Activated CD4-positive, alpha-beta T cell treated with anti-CD3 and anti-CD28 coated beads for 36 hours (primary cell): ENCODE measurements around the gene FAM20C. TPM values are rescaled to one million over a fixed set of nuclear protein-coding genes. Genes with fewer than 3 reads are reported as not detected.

ENCODE experiments used
- ATAC-seq: fragments of 200-7000 bp; cut with Tn5 transposase; one replicate; pipeline ENCODE4 v1.10.0; 2021; ENCODE audit warnings: mild to moderate bottlenecking, moderate library complexity
- CTCF ChIA-PET: fragments of 350-600 bp; sonication (Branson Sonifier 250); formaldehyde crosslinking; loops from one replicate; lab custom pipeline; 2021; ENCODE audit warnings: antibody characterized with exemption; lab: Charles Lee
- POLR2A ChIA-PET: fragments of 350-600 bp; sonication (Branson Sonifier 250); formaldehyde crosslinking; loops from one replicate; lab custom pipeline; 2021; ENCODE audit warnings: antibody characterized with exemption, inconsistent platforms; lab: Charles Lee
- DNase-seq: peaks from one replicate; pipeline ENCODE4 v3.0.0-alpha.2; 2020
- H3K27ac Mint-ChIP-seq: one replicate; pipeline ENCODE4 v1.8.0; 2021; ENCODE audit warnings: mixed read lengths
- H3K27me3 Mint-ChIP-seq: one replicate; pipeline ENCODE4 v1.8.0; 2021; ENCODE audit warnings: mixed read lengths
- H3K36me3 Mint-ChIP-seq: one replicate; pipeline ENCODE4 v1.8.0; 2021; ENCODE audit warnings: low read depth, mixed read lengths
- H3K4me1 Mint-ChIP-seq: one replicate; pipeline ENCODE4 v1.8.0; 2021; ENCODE audit warnings: mixed read lengths
- H3K4me3 Mint-ChIP-seq: one replicate; pipeline ENCODE4 v1.8.0; 2021; ENCODE audit warnings: mild to moderate bottlenecking, moderate library complexity, mixed read lengths
- H3K9me3 Mint-ChIP-seq: one replicate; pipeline ENCODE4 v1.8.0; 2021; ENCODE audit warnings: low read depth, mixed read lengths
- intact Hi-C, 2 experiments: fragments of 100-400 bp; cut with DNase I in 1 of 2; cut with micrococcal nuclease in 1 of 2; formaldehyde crosslinking; loops; one replicate each; pipeline versions ENCODE4 v1.14.2 to v1.15.1; 2022 to 2024; cut with DNase I, micrococcal nuclease
- total RNA-seq, 2 experiments: library from RNA; stranded (reverse); gene quantifications; one replicate each; pipeline ENCODE4 v1.2.3, GENCODE V29; 2021

Gene FAM20C
- total RNA-seq, 2 experiments from 2014 or later, result 0.21 to 0.59 TPM

DNA sequence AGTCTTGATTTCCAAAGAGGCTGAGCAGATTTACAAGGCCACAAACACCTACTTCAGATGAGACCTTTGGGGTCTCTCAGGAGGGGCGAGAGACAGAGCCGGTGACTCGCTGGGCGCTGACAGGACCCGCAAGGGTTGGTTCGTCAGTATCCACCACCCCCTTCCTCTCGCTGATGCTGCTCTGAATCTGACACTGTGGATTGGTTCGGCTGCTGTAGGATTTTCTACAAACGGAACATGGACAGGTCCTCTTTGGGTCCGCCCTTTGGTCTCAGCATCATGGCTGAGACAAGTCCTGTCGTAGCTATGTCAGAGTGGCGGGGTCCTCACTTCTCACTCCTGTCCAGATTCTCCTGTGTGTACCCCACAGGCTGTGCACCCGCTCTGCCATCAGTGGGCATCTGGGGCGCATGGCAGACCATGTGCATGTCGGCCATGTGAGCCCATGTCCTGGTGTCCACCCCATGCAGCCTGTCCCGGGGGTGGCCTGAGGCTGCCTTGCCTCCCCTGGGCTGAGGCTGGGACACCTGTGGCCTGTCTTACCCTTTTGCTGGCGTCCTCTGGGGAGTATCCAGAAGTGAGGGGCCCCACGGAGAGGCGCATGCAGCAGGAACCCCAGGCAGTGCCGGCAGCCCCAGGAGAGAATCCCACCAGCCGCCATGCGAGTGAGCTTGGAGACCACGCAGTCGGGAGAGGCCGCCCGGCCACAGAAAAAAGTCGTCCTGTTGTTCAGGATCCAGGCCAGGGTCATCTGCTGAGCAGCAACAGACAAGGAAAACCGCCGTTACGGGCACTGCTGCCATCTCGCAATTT is 21.6 kb upstream of the FAM20C start:
- H3K4me3 Mint-ChIP-seq, result no peak overlapping the region
- DNase-seq (no peak), ATAC-seq (no peak)
- no peak overlapping the region for H3K27ac Mint-ChIP-seq
- H3K36me3 Mint-ChIP-seq, result no peaks in the 10 kb centered on the region
- POLR2A ChIA-PET, result no interaction called here
- no peaks in the 10 kb centered on the region for H3K9me3 Mint-ChIP-seq
- intact Hi-C loops, result no loop called here
- no peaks in the 10 kb centered on the region for H3K4me1 Mint-ChIP-seq
- CTCF ChIA-PET, result no interaction called here
- H3K27me3 Mint-ChIP-seq, result peaks cover 9% of the 10 kb centered on the region

DNA sequence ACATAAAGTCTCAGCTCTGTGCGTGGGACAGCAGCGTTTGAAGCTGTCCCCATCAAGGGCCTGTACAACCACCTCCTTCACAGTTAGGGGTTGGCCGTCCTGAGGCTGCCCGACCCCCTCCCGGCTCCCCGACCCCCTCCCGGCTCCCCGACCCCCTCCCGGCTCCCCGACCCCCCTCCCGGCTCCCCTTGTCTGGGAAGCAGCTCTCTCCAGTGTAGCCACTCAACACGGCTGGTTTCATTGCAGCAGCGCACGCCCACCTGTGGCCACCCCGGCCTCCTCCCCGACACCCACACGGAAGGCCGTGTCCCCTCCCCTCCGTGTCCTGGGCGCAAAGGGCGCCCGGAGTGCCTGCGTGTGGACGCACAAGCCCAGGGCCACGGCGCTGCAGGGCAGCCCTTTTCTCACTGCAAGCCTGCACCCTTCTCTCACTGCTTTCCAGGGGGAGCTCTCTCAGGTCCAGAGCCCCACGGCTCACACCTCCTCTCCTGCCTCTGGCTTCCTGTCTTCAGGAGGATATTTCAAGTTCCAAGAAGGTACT is 20.9 kb upstream of the FAM20C start:
- CTCF ChIA-PET, result no interaction called here
- H3K27ac Mint-ChIP-seq, result no peak overlapping the region
- peaks cover 5% of the 10 kb centered on the region for H3K27me3 Mint-ChIP-seq
- H3K4me1 Mint-ChIP-seq, result no peaks in the 10 kb centered on the region
- H3K4me3 Mint-ChIP-seq, result no peak overlapping the region
- no peak for ATAC-seq
- POLR2A ChIA-PET, result no interaction called here
- intact Hi-C loops, result no loop called here
- DNase-seq, result no peak
- H3K36me3 Mint-ChIP-seq, result no peaks in the 10 kb centered on the region
- no peaks in the 10 kb centered on the region for H3K9me3 Mint-ChIP-seq

DNA sequence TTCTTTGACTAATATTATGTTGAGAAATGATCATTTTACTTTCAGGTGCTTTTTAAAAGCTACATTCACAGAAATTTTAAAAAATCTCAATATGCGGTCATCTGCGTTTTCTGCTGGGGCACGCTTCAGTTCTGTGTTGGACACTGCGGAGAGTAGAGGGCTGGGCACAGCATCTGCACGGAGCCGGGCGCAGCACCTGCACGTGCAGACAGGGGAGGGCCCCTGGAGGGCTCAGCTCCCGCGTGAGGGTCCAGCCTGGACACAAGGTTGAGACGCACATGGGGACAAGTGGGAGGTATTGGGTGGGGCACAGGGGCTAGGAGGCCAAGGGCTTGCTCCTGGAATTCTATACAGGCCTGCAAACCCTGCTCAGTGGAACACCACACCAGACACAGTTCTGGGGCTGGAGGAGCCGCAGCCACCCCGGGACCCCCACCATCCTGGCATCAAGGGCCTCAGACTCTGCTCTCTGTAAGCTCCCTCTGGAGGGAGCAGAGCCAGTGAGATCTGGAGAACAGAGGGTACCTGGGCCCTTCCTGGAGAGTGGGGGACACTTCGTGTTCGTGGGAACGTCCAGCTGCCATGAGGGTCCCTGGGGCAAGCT is 20.4 kb upstream of the FAM20C start:
- POLR2A ChIA-PET, result no interaction called here
- no peak overlapping the region for H3K4me3 Mint-ChIP-seq
- H3K9me3 Mint-ChIP-seq, result no peaks in the 10 kb centered on the region

DNA sequence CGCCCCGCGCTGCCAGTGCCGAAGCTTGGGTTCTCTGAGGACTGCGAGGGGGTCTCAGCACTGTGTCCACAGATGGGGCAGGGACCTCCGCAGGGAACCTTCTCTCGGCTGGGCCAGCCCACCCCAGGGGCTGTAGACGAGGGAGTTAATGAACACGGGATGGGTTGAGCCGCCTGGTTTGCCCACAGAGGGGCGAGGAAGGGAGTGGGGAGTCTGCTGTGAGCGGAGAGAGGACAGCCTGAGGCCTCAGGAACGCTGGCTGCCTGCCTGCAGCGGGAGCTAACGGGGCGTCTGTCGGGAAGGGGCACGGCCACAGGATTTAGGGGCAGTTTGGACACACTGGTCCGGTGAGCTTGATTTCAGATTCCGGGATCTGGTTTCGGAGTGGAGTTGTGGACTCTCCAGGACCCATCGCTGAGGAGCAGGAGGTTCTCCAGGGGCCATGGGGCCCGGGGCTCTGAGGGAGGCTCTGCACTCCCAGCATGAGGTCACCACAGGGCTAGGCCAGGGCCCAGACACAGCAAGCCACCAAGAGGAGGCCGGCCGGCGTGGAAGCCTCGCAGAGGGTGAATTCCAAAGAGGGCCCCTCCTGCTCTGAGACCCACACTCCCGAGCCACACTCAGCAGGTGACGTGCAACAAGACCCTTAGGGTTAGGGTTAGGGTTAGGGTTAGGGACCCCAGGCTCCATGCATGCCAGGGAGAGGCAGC is 19.0 kb upstream of the FAM20C start:
- ATAC-seq, result no peak
- Mint-ChIP-seq H3K9me3 (no peaks in the 10 kb centered on the region), H3K36me3 (no peaks in the 10 kb centered on the region), H3K4me1 (no peaks in the 10 kb centered on the region), H3K27me3 (peaks cover 2% of the 10 kb centered on the region), H3K27ac (no peak overlapping the region), H3K4me3 (no peak overlapping the region)
- no peak for DNase-seq
- intact Hi-C loops, result no loop called here
- ChIA-PET CTCF (no interaction called here), POLR2A (no interaction called here)

More for the DNA sequence above, 20.4 kb upstream of the FAM20C start:
- CTCF ChIA-PET, result no interaction called here
- DNase-seq (no peak), ATAC-seq (no peak)
- H3K27me3 Mint-ChIP-seq, result peaks cover 5% of the 10 kb centered on the region
- intact Hi-C loops, result no loop called here
- H3K36me3 Mint-ChIP-seq, result no peaks in the 10 kb centered on the region
- H3K27ac Mint-ChIP-seq, result no peak overlapping the region
- H3K4me1 Mint-ChIP-seq, result no peaks in the 10 kb centered on the region

DNA sequence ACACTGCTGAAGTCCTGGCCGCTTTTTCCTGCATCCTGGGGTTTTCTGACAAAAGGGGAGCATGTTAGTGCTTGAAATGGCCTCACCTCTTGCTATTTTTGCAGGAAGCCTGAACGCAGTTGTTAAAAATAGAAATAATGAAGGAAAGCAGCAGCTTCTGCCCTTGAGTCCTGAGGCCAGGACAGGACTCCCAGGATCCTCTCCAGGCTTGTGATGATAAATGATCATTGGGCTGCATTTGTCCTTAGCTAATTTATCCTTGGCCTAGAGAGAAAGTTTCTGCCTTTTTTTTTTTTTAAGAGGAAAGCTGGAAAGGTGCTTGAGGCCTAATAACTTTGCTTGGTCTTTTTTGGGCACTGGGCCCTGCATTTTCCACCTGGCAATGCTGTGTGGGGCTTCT is 17.7 kb upstream of the FAM20C start:
- Mint-ChIP-seq H3K4me3 (no peak overlapping the region), H3K36me3 (no peaks in the 10 kb centered on the region), H3K4me1 (no peaks in the 10 kb centered on the region), H3K9me3 (no peaks in the 10 kb centered on the region), H3K27me3 (no peaks in the 10 kb centered on the region), H3K27ac (no peak overlapping the region)
- intact Hi-C loops, result no loop called here
- CTCF ChIA-PET, result no interaction called here
- POLR2A ChIA-PET, result no interaction called here
- ATAC-seq (no peak), DNase-seq (no peak)

DNA sequence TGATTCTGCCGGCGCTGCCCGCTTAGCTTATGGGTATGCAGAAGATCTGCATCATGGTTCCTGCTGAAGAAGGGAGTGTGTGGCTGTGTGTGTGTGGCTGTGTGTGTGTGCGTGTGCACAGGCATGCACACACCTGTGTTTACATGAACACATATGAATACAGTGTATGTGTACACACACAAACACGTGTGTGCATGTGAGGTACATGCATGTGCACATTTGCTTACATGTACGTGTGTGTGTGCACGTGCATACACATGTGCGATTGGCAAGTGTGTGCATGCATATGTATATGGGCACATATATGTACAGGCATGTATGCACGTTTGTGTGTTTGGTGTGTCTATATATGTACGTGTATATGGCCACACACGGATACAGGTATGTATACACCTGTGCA is 16.4 kb upstream of the FAM20C start:
- Mint-ChIP-seq H3K4me3 (no peak overlapping the region), H3K27me3 (no peaks in the 10 kb centered on the region), H3K27ac (no peak overlapping the region), H3K36me3 (no peaks in the 10 kb centered on the region), H3K4me1 (no peaks in the 10 kb centered on the region), H3K9me3 (no peaks in the 10 kb centered on the region)
- DNase-seq (no peak), ATAC-seq (no peak)
- ChIA-PET CTCF (interaction anchor here (0.6 kb wide), 1 partner anchor 11 kb away, joined by 3 read pairs; no protein-coding TSS in a partner anchor), POLR2A (no interaction called here)
- intact Hi-C loops, result no loop called here

DNA sequence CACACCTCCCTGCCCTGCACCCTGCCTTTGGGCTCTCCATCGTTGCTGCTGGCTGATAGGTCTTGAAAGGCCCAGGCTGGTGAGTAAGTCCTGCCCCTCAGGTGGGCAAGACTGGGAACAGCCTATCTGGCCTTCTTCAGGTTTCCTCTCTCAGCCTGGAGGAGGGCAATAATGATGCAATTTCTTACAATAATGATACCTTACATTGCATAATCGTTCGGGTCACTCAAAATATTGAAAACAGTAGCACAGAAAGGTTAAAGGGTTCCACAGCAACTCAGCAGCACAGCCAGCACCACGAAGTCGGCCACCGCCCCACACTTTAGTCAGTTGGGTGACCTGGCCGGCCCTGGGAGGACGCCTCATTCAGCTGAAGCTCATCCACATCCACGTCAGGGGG is 16.0 kb upstream of the FAM20C start:
- H3K27ac Mint-ChIP-seq, result no peak overlapping the region
- H3K36me3 Mint-ChIP-seq, result no peaks in the 10 kb centered on the region
- H3K4me1 Mint-ChIP-seq, result no peaks in the 10 kb centered on the region
- no peak overlapping the region for H3K4me3 Mint-ChIP-seq
- ATAC-seq (no peak), DNase-seq (no peak)
- intact Hi-C loops, result no loop called here
- no peaks in the 10 kb centered on the region for H3K27me3 Mint-ChIP-seq
- H3K9me3 Mint-ChIP-seq, result no peaks in the 10 kb centered on the region
- ChIA-PET CTCF (no interaction called here), POLR2A (no interaction called here)

DNA sequence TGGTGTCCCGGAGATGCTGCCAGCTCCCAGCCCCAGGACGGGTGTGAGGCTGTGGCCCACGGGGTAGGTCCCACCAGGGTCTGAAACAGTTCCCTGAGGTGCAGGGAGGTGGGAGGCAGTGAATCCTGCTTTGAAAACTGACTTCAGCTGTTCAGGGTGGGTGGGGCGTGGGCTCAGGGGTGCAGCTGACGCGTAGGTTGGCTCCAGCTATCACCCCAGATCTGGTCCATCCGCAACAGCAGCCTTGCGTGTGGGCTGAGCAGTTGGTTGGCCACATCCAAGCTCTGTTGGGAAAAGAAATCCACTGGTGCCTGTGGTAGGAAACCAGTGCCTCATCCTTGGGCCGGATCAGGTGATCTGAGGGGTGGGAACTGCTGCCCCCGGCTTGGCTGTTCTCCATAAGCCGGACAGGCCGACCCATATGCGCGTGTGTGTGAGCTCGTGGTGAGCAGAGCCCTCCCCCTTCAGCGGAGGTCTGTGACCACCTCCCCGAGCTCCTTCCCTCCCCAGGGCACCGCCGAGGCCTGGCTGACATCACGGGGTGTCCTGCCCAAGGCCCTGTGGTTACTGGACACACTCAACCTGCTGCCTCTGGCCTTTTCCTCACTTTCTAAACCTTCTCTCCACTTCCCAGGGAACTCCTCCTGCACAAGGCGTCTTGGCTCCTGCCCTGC is 15.4 kb upstream of the FAM20C start:
- DNase-seq, result no peak
- Mint-ChIP-seq H3K27me3 (no peaks in the 10 kb centered on the region), H3K9me3 (no peaks in the 10 kb centered on the region), H3K27ac (no peak overlapping the region), H3K36me3 (no peaks in the 10 kb centered on the region), H3K4me1 (no peaks in the 10 kb centered on the region), H3K4me3 (no peak overlapping the region)
- POLR2A ChIA-PET, result no interaction called here
- intact Hi-C loops, result no loop called here
- ATAC-seq, result no peak
- CTCF ChIA-PET, result no interaction called here

DNA sequence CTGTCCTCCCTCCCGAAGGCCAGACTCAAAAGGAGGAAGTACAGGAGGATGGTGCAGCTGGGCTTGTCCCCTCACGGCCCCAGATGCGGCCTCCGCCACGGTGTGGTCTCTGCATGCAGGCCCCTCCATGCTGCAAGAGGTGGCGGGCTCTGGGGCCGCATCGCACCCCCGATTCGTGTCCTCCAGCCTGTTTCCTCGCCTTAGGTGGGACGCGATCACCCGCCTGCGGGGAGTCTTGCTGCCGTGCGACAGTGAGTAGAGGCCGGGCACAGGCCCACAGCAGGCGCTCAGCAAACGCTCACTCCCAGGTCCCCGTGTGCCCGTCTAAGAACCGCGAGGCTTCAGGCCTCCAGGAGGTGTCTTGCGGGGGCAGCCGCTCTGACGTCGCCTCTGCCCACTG is 13.9 kb upstream of the FAM20C start:
- Mint-ChIP-seq H3K36me3 (no peaks in the 10 kb centered on the region), H3K4me3 (no peak overlapping the region), H3K9me3 (no peaks in the 10 kb centered on the region), H3K27ac (no peak overlapping the region), H3K4me1 (no peaks in the 10 kb centered on the region), H3K27me3 (no peaks in the 10 kb centered on the region)
- intact Hi-C loops, result no loop called here
- CTCF ChIA-PET, result no interaction called here
- POLR2A ChIA-PET, result no interaction called here
- DNase-seq (no peak), ATAC-seq (no peak)

DNA sequence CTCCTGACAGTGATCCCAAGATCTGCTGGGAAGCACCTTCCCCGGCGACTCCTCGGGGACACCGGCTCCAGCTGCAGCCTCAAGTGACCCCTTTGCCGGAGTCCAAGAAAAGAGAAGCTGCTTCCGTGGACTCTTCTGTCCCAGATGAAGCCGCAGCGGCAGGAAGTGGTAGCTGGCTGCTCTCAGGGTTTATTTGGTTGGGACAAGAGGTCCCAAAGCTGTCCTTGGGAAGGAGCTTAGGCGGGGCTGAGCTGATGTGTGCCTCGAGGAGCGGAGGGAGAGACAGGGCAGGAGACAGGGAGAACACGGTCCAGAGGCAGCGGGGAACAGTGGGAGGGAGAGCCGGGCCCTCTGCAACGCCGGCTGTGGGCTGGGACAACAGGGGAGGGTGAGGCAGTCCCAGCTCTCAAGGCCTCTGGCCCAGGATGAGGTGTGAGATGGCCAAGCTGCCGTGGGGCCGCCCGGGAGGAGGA is 13.1 kb upstream of the FAM20C start:
- H3K9me3 Mint-ChIP-seq, result no peaks in the 10 kb centered on the region
- no peak overlapping the region for H3K4me3 Mint-ChIP-seq
- intact Hi-C loops, result no loop called here
- H3K4me1 Mint-ChIP-seq, result no peaks in the 10 kb centered on the region
- CTCF ChIA-PET, result no interaction called here
- ATAC-seq (no peak), DNase-seq (no peak)
- no peak overlapping the region for H3K27ac Mint-ChIP-seq
- POLR2A ChIA-PET, result no interaction called here
- H3K36me3 Mint-ChIP-seq, result no peaks in the 10 kb centered on the region
- H3K27me3 Mint-ChIP-seq, result no peaks in the 10 kb centered on the region

DNA sequence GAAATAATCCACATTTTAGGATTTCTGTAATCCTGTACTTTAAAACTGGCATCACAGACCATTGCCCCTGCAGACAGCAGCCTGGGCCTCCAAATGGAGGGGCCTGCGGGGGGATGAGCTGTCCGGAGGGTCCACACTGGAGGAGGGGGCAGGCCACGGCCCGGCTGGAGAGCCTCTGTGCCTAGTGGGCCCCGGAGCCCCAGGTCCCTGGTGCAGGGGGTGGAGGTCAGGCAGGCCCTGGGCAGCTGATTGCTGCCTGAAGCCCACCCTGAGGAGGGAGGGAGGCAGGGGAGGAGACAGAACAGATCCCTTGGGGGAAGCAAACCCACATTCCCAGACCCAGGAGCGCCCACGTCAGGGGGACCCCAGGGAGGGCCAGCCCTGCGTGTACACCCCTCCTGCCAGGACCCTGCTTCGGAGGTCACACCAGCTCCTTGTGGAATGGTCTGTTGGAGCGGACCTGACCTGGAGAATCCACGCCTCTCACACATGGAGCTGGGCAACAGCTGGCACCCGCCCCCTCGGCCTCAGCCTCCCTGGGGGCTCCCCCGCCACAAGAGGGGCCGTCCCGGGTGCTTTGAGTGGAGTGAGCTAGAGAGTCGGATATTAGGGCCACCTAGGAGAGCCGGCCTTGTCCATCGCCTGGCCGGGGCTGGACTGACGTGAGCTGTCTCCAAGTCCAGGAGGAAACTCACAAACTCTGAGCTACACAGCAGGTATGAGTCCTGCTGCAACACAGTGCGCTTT is 12.2 kb upstream of the FAM20C start:
- POLR2A ChIA-PET, result no interaction called here
- no peaks in the 10 kb centered on the region for H3K4me1 Mint-ChIP-seq
- no peak for ATAC-seq

More for the DNA sequence above, 12.2 kb upstream of the FAM20C start:
- Mint-ChIP-seq H3K9me3 (no peaks in the 10 kb centered on the region), H3K36me3 (no peaks in the 10 kb centered on the region), H3K4me3 (no peak overlapping the region), H3K27ac (no peak overlapping the region), H3K27me3 (no peaks in the 10 kb centered on the region)
- CTCF ChIA-PET, result no interaction called here
- no peak for DNase-seq
- intact Hi-C loops, result no loop called here
